Memory B cell (primary cell): ENCODE results near the gene RAB3B.

Experiments
- ATAC-seq: fragments of 150-1000 bp; cut with Tn5 transposase; 2 replicates; pipeline ENCODE4 v1.10.0; 2021; ENCODE audit warnings: low read depth, mild to moderate bottlenecking, moderate library complexity
- DNase-seq, 2 donors: peaks; one replicate each; pipeline ENCODE4 v3.0.0; 2022; ENCODE audit warnings: low spot score in 2 of 2
- H3K27ac Mint-ChIP-seq: one replicate; pipeline ENCODE4 v1.8.0; 2022; ENCODE audit warnings: mild to moderate bottlenecking, moderate library complexity, mixed read lengths
- H3K27me3 Mint-ChIP-seq: one replicate; pipeline ENCODE4 v1.8.0; 2022; ENCODE audit warnings: mixed read lengths
- H3K36me3 Mint-ChIP-seq: one replicate; pipeline ENCODE4 v1.8.0; 2022; ENCODE audit warnings: mild to moderate bottlenecking, mixed read lengths
- H3K4me1 Mint-ChIP-seq: one replicate; pipeline ENCODE4 v1.8.0; 2022; ENCODE audit warnings: mixed read lengths
- H3K4me3 Mint-ChIP-seq: one replicate; pipeline ENCODE4 v1.8.0; 2022; ENCODE audit warnings: mild to moderate bottlenecking, moderate library complexity, mixed read lengths
- H3K9me3 Mint-ChIP-seq: one replicate; pipeline ENCODE4 v1.8.0; 2022; ENCODE audit warnings: mixed read lengths

RAB3B gene

GRCh38 chr1:51956528-51957509 is 33.7 kb downstream of the RAB3B start:
- DNase-seq (no peak), ATAC-seq (no peak)
- H3K4me3 Mint-ChIP-seq: no peak overlapping the region
- peaks cover 20% of the 10 kb centered on the region for H3K4me1 Mint-ChIP-seq
- no peaks in the 10 kb centered on the region for H3K36me3 Mint-ChIP-seq
- peaks cover 9% of the 10 kb centered on the region for H3K27me3 Mint-ChIP-seq
- peak overlapping the region; percentile 19 for H3K27ac Mint-ChIP-seq
- H3K9me3 Mint-ChIP-seq: no peaks in the 10 kb centered on the region

- Mint-ChIP-seq H3K36me3 (no peaks in the 10 kb centered on the region), H3K27me3 (peaks cover 9% of the 10 kb centered on the region), H3K27ac (peak overlapping the region; percentile 19), H3K4me3 (no peak overlapping the region), H3K4me1 (peaks cover 20% of the 10 kb centered on the region), H3K9me3 (no peaks in the 10 kb centered on the region)
- ATAC-seq (peak; percentile 53), DNase-seq (no peak)
Observed at GRCh38 chr1:51955797-51956527, 34.5 kb downstream of the RAB3B start.

- DNase-seq (no peak), ATAC-seq (no peak)
- Mint-ChIP-seq H3K9me3 (no peaks in the 10 kb centered on the region), H3K27ac (no peak overlapping the region), H3K36me3 (peaks cover 1% of the 10 kb centered on the region), H3K4me1 (peaks cover 20% of the 10 kb centered on the region), H3K4me3 (no peak overlapping the region), H3K27me3 (peaks cover 5% of the 10 kb centered on the region)
Observed at GRCh38 chr1:51954783-51955182, 35.7 kb downstream of the RAB3B start.

GRCh38 chr1:51953079-51953478 is 37.4 kb downstream of the RAB3B start:
- Mint-ChIP-seq H3K4me1 (peaks cover 20% of the 10 kb centered on the region), H3K36me3 (peaks cover 2% of the 10 kb centered on the region), H3K27ac (peak overlapping the region; percentile 24), H3K9me3 (no peaks in the 10 kb centered on the region), H3K4me3 (no peak overlapping the region), H3K27me3 (peaks cover 2% of the 10 kb centered on the region)
- ATAC-seq: peak; percentile 43
- DNase-seq: no peak

GRCh38 chr1:51952638-51953037 is 37.9 kb downstream of the RAB3B start:
- no peaks in the 10 kb centered on the region for H3K9me3 Mint-ChIP-seq
- ATAC-seq: peak; percentile 66
- peak overlapping the region; percentile 24 for H3K27ac Mint-ChIP-seq

GRCh38 chr1:51950701-51951100 is 39.8 kb downstream of the RAB3B start:
- Mint-ChIP-seq H3K4me1 (peaks cover 13% of the 10 kb centered on the region), H3K4me3 (no peak overlapping the region), H3K27ac (no peak overlapping the region), H3K27me3 (no peaks in the 10 kb centered on the region), H3K9me3 (no peaks in the 10 kb centered on the region), H3K36me3 (peaks cover 2% of the 10 kb centered on the region)
- no peak for DNase-seq
- ATAC-seq: no peak

More at GRCh38 chr1:51952638-51953037, 37.9 kb downstream of the RAB3B start:
- peaks cover 2% of the 10 kb centered on the region for H3K36me3 Mint-ChIP-seq
- no peak overlapping the region for H3K4me3 Mint-ChIP-seq
- peaks cover 20% of the 10 kb centered on the region for H3K4me1 Mint-ChIP-seq
- no peak for DNase-seq
- peaks cover 2% of the 10 kb centered on the region for H3K27me3 Mint-ChIP-seq

GRCh38 chr1:51949014-51949702 is 41.3 kb downstream of the RAB3B start:
- no peak overlapping the region for H3K4me3 Mint-ChIP-seq
- no peaks in the 10 kb centered on the region for H3K27me3 Mint-ChIP-seq
- ATAC-seq: no peak
- H3K9me3 Mint-ChIP-seq: no peaks in the 10 kb centered on the region
- H3K4me1 Mint-ChIP-seq: peaks cover 8% of the 10 kb centered on the region
- no peak for DNase-seq
- H3K27ac Mint-ChIP-seq: no peak overlapping the region
- H3K36me3 Mint-ChIP-seq: peaks cover 2% of the 10 kb centered on the region

GRCh38 chr1:51948491-51948915 is 42.0 kb downstream of the RAB3B start:
- H3K4me3 Mint-ChIP-seq: no peak overlapping the region
- peaks cover 2% of the 10 kb centered on the region for H3K36me3 Mint-ChIP-seq
- H3K27ac Mint-ChIP-seq: no peak overlapping the region
- H3K27me3 Mint-ChIP-seq: no peaks in the 10 kb centered on the region
- DNase-seq (no peak), ATAC-seq (no peak)
- no peaks in the 10 kb centered on the region for H3K9me3 Mint-ChIP-seq
- H3K4me1 Mint-ChIP-seq: peaks cover 8% of the 10 kb centered on the region

GRCh38 chr1:51946300-51946699 is 44.2 kb downstream of the RAB3B start:
- no peak for ATAC-seq
- Mint-ChIP-seq H3K4me3 (no peak overlapping the region), H3K27me3 (no peaks in the 10 kb centered on the region), H3K36me3 (peaks cover 8% of the 10 kb centered on the region), H3K9me3 (peaks cover 10% of the 10 kb centered on the region), H3K4me1 (no peaks in the 10 kb centered on the region), H3K27ac (no peak overlapping the region)
- DNase-seq: no peak

- ATAC-seq (no peak), DNase-seq (no peak)
- peaks cover 10% of the 10 kb centered on the region for H3K36me3 Mint-ChIP-seq
- H3K27ac Mint-ChIP-seq: no peak overlapping the region
- H3K9me3 Mint-ChIP-seq: peaks cover 14% of the 10 kb centered on the region
- H3K4me3 Mint-ChIP-seq: no peak overlapping the region
- H3K4me1 Mint-ChIP-seq: no peaks in the 10 kb centered on the region
- no peaks in the 10 kb centered on the region for H3K27me3 Mint-ChIP-seq
Observed at GRCh38 chr1:51945591-51945990, 44.9 kb downstream of the RAB3B start.

GRCh38 chr1:51942281-51942680 is 48.2 kb downstream of the RAB3B start:
- H3K36me3 Mint-ChIP-seq: peaks cover 8% of the 10 kb centered on the region
- H3K4me3 Mint-ChIP-seq: no peak overlapping the region
- peaks cover 1% of the 10 kb centered on the region for H3K27me3 Mint-ChIP-seq
- peaks cover 16% of the 10 kb centered on the region for H3K9me3 Mint-ChIP-seq
- H3K27ac Mint-ChIP-seq: no peak overlapping the region
- no peak for ATAC-seq
- no peak for DNase-seq
- H3K4me1 Mint-ChIP-seq: no peaks in the 10 kb centered on the region

- H3K4me3 Mint-ChIP-seq: no peak overlapping the region
- DNase-seq (no peak), ATAC-seq (no peak)
- peaks cover 8% of the 10 kb centered on the region for H3K36me3 Mint-ChIP-seq
- peaks cover 1% of the 10 kb centered on the region for H3K27me3 Mint-ChIP-seq
- H3K27ac Mint-ChIP-seq: no peak overlapping the region
- no peaks in the 10 kb centered on the region for H3K4me1 Mint-ChIP-seq
- H3K9me3 Mint-ChIP-seq: peaks cover 16% of the 10 kb centered on the region
Observed at GRCh38 chr1:51941528-51941927, 49.0 kb downstream of the RAB3B start.

- H3K4me1 Mint-ChIP-seq: no peaks in the 10 kb centered on the region
- DNase-seq (no peak), ATAC-seq (no peak)
- H3K27me3 Mint-ChIP-seq: peaks cover 8% of the 10 kb centered on the region
- H3K36me3 Mint-ChIP-seq: peaks cover 7% of the 10 kb centered on the region
- H3K9me3 Mint-ChIP-seq: peaks cover 12% of the 10 kb centered on the region
- H3K4me3 Mint-ChIP-seq: no peak overlapping the region
- no peak overlapping the region for H3K27ac Mint-ChIP-seq
Observed at GRCh38 chr1:51937112-51937511, 53.4 kb downstream of the RAB3B start.

- Mint-ChIP-seq H3K27ac (no peak overlapping the region), H3K4me1 (no peaks in the 10 kb centered on the region), H3K9me3 (peaks cover 8% of the 10 kb centered on the region), H3K27me3 (peaks cover 8% of the 10 kb centered on the region), H3K4me3 (no peak overlapping the region), H3K36me3 (peaks cover 3% of the 10 kb centered on the region)
- DNase-seq (no peak), ATAC-seq (no peak)
Observed at GRCh38 chr1:51936531-51936930, 54.0 kb downstream of the RAB3B start.
